Ovary (tissue), 9 donors: Measurements from ENCODE around the gene PHLDA2. TPM values are rescaled to one million over a fixed set of nuclear protein-coding genes. Genes with fewer than 3 reads are reported as not detected.

ENCODE experiments used
- DNase-seq, 5 donors: peaks; one replicate each; pipeline ENCODE4 v3.0.0-alpha.2; 2019 to 2020
- H3K27ac ChIP-seq, 2 donors: fragments of 200-600 bp; one replicate each; pipeline versions ENCODE4 v1.5.1 to v1.8.0; 2019 to 2022
- H3K27me3 ChIP-seq: fragments of 200-600 bp; one replicate; pipeline ENCODE4 v1.8.0; 2022
- H3K36me3 ChIP-seq: fragments of 200-600 bp; sonication (generic); one replicate; pipeline ENCODE4 v1.5.1; 2019
- H3K4me1 ChIP-seq: one replicate; pipeline ENCODE4 v1.8.1; 2013; ENCODE audit warnings: mild to moderate bottlenecking, moderate library complexity; ENCODE audit not compliant: insufficient read depth
- H3K4me3 ChIP-seq: fragments of 200-600 bp; sonication (generic); one replicate; pipeline ENCODE4 v1.5.1; 2017
- H3K9me3 ChIP-seq, 2 donors: fragments of 200-600 bp in 1 of 2; sonication (generic) in 1 of 2; one replicate each; pipeline versions ENCODE4 v1.5.1 to v1.8.1; 2013 to 2019; ENCODE audit warnings: mild to moderate bottlenecking in 1 of 2, moderate library complexity in 1 of 2
- EP300 ChIP-seq: sonication (generic); formaldehyde crosslinking; IDR thresholded peaks from one replicate; pipeline ENCODE4 v1.6.1; 2017; ENCODE audit warnings: antibody characterized with exemption
- POLR2A ChIP-seq: fragments of 450-650 bp; IDR thresholded peaks from one replicate; pipeline ENCODE4 v1.6.1; 2017; ENCODE audit warnings: antibody characterized with exemption, mild to moderate bottlenecking, moderate library complexity
- WGBS, 3 donors: extraction: QIAGEN DNeasy Blood & Tissue Kit in 1 of 3; methylation state at CpG; one replicate each; pipeline versions ENCODE4 v1.1.5 to v1.1.7; 2013 to 2017; 5-methylcytosine and 5-hydroxymethylcytosine counted together
- intact Hi-C, 4 donors: fragments of 100-400 bp; cut with DNase I; formaldehyde crosslinking; loops; one replicate each; pipeline versions ENCODE4 v1.11.0 to v1.15.1; 2022 to 2023
- polyA plus RNA-seq, 2 donors: library from polyadenylated mRNA; stranded (reverse); fragments of 200-250 nt in 1 of 2; fragments of 350-450 nt in 1 of 2; fragmentation: Illumina TruSeq in 1 of 2; extraction: RNeasy Lipid Tissue Mini Kit (QIAGEN cat#74804) in 1 of 2; gene quantifications; one replicate each; pipeline ENCODE4 v1.2.3, GENCODE V29; 2013 to 2014
- total RNA-seq, 7 donors: library from RNA; depleted of rRNA in 2 of 7; stranded (reverse); fragments of >200 nt in 2 of 7; fragmentation: NEBNext Ultra II Directional in 3 of 7; extraction: Animal tissue kit (Norgen Biotek cat#: 25700) in 3 of 7; gene quantifications; one replicate each; pipeline versions ENCODE4 v1.1.0 to v1.2.4, GENCODE V29; 2016 to 2023
- TF ChIP-seq, protein P1 (sequence below), 3 donors: fragments of 450-650 bp in 2 of 3; fragments of 200-600 bp in 1 of 3; IDR thresholded peaks; one replicate each; pipeline versions ENCODE4 v1.5.1 to v1.8.0; 2016 to 2022; ENCODE audit warnings: antibody characterized with exemption in 3 of 3, mild to moderate bottlenecking in 1 of 3
- donor health status: DM: no; HTN: no; CAD: no; lungs with moderate emphysema.
- donor health status: DM: no; HTN: no; CAD: no.
- donor health status: Bipolar disorder and iron deficiency.
- donor health status: DM: yes; HTN: yes; CAD: no.
- donor health status: DM: no; HTN: no; CAD: no.
- donor health status: DM: yes; HTN: yes; CAD: no.

PHLDA2 gene
- total and polyA plus RNA-seq, 9 donors = 0.60 to 11.3 (median 1.7) TPM; not detected in 1

DNA sequence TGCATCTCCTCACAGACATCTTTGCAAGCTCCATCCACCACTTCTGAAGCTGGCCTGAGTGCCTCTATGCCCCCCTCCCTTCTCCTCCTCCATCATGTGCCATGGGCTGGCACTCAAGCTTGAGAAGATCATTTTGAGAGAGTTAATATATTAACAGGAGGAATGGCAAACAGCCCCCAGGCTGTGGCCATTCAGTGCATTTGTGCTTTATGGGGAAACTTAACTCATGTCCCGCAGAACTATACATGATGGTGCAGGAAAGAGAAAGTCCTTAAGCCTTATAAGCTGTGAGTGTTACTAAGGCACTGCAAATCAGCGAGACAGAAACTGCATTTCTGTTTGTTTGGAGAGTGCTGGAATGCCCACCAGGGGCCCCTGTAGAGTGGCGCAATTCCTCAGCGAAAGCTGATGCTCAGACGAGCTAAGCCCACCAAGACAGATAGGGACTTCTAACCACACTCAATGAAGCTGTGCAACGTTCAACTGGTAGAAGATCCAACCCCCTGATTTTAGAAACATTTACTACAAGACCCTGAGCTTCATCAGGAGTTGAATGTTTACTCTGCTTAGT, 26.8 kb upstream of the PHLDA2 start:
- no peak for DNase-seq
- H3K36me3 ChIP-seq = no peaks in the 10 kb centered on the region
- H3K4me3 ChIP-seq = no peak overlapping the region
- intact Hi-C loops = no loop called here
- H3K4me1 ChIP-seq = no peaks in the 10 kb centered on the region
- H3K27me3 ChIP-seq = no peaks in the 10 kb centered on the region
- H3K9me3 ChIP-seq = no peaks in the 10 kb centered on the region
- WGBS, 3 donors = 78 to 82% (median 80%) methylated on average over 6 of the region's 6 CpGs
- no peak overlapping the region for H3K27ac ChIP-seq
- no peak for TF ChIP-seq EP300
- TF ChIP-seq, protein P1, sequence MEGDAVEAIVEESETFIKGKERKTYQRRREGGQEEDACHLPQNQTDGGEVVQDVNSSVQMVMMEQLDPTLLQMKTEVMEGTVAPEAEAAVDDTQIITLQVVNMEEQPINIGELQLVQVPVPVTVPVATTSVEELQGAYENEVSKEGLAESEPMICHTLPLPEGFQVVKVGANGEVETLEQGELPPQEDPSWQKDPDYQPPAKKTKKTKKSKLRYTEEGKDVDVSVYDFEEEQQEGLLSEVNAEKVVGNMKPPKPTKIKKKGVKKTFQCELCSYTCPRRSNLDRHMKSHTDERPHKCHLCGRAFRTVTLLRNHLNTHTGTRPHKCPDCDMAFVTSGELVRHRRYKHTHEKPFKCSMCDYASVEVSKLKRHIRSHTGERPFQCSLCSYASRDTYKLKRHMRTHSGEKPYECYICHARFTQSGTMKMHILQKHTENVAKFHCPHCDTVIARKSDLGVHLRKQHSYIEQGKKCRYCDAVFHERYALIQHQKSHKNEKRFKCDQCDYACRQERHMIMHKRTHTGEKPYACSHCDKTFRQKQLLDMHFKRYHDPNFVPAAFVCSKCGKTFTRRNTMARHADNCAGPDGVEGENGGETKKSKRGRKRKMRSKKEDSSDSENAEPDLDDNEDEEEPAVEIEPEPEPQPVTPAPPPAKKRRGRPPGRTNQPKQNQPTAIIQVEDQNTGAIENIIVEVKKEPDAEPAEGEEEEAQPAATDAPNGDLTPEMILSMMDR (IDR thresholded peaks at IDR 0.05) = no peak

DNA sequence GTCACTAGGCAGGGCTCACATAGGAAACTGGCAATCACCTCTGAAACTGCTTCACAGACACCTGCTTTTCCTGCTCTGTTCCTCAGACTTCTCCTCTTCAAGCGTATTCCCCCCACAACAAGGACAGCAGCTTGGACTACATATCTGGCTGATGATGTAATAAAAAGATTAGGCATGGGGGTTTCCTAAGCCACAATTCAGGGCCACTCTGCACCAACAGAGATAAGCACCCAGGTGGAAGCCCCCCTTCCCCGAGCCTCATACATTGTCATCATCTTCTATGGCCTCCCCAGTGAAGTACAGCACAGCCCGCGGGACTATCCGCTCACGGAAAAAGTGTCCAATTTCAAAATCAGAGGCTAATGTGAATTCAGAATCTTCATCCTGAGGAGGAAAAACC, 25.0 kb upstream of the PHLDA2 start:
- no peak overlapping the region for H3K4me3 ChIP-seq
- no peaks in the 10 kb centered on the region for H3K4me1 ChIP-seq
- WGBS, 3 donors = 79 to 87% (median 81%) methylated on average over 6 of the region's 6 CpGs
- TF ChIP-seq EP300 = no peak
- TF ChIP-seq, protein P1 (IDR thresholded peaks at IDR 0.05) = no peak
- intact Hi-C loops = no loop called here
- no peaks in the 10 kb centered on the region for H3K27me3 ChIP-seq
- no peak for DNase-seq
- H3K36me3 ChIP-seq = no peaks in the 10 kb centered on the region
- H3K27ac ChIP-seq = no peak overlapping the region
- H3K9me3 ChIP-seq = no peaks in the 10 kb centered on the region

DNA sequence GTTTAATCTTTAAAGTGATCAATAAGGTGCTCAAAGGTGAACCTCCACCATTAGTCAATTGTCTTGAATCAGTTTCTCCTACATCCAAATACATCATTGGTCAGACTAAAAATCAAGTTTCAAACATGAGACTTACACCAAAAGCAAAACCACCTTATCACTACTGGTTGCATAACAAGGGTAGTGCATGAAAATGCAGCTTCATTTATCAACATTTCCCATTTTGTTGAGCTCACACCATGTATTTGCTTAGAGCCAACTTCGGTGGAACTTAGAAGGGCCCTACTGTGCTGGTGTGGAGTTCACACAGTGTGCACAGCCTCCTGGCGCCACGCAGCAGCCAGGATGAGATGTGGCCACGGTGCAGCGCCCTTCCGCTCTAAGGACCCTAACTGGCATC, 23.1 kb upstream of the PHLDA2 start:
- H3K36me3 ChIP-seq = no peaks in the 10 kb centered on the region
- no peak for TF ChIP-seq EP300
- TF ChIP-seq, protein P1 (IDR thresholded peaks at IDR 0.05) = no peak
- TF ChIP-seq POLR2A = no peak
- H3K27ac ChIP-seq = no peak overlapping the region
- DNase-seq = no peak
- H3K27me3 ChIP-seq = no peaks in the 10 kb centered on the region
- no peaks in the 10 kb centered on the region for H3K9me3 ChIP-seq
- intact Hi-C loops = no loop called here
- 63 to 69% (median 65%) methylated on average over 6 of the region's 6 CpGs for WGBS, 3 donors
- H3K4me3 ChIP-seq = no peak overlapping the region
- H3K4me1 ChIP-seq = no peaks in the 10 kb centered on the region

DNA sequence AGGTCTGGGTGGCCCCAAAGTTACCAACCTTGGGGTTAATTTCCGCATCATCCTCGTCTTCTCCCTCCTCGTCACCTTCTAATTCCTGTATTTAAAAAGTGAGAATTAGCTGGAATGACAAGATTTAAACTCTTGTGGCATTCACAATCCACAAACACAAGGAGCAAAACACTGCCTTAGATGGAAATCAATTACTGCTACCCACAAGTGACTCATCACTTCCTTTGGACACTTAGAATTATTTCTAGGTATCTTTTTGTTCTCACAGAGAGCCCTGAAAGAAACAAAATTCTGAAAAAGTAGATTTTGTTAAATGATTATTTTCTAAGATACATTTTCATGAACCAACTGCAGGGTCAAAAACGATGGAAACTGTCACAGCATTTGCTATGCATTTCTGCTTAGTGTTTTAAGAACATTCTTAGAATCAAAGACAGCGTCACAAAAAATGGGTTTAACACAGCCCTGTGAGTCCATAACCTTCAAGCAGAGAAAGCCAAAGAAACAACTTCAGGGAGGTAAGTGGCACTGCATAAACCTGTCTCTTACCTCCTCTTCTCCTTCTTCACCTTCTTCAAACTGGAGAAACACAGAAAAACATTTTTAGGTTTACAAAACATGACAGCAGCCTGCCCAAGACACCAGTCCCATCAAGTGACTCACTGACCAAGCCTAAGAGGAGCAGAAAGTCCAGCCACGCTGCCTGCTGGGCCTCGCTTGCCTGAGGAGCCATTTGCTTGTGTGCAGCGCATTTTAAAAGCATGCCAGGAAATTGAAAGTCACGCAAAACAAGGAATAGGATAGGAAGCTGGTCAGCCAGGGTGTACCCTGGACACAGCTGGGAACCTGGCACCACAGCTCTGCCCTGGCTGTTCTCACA, 22.3 kb upstream of the PHLDA2 start:
- H3K4me3 ChIP-seq = no peak overlapping the region
- H3K4me1 ChIP-seq = no peaks in the 10 kb centered on the region
- intact Hi-C loops = no loop called here
- TF ChIP-seq EP300 (no peak), POLR2A (no peak)
- TF ChIP-seq, protein P1 (IDR thresholded peaks at IDR 0.05) = no peak
- no peaks in the 10 kb centered on the region for H3K36me3 ChIP-seq
- H3K27me3 ChIP-seq = no peaks in the 10 kb centered on the region
- 70 to 82% (median 71%) methylated on average over 9 of the region's 9 CpGs for WGBS, 3 donors
- no peak for DNase-seq
- H3K27ac ChIP-seq = no peak overlapping the region
- H3K9me3 ChIP-seq = no peaks in the 10 kb centered on the region
